ENCODE data around the gene VPS39.
"Not testable (repeated sequence)": the region's sequence is repeated elsewhere in the genome, so short reads cannot be mapped to it uniquely, and the experiment has no call there.

Gene VPS39, protein sequence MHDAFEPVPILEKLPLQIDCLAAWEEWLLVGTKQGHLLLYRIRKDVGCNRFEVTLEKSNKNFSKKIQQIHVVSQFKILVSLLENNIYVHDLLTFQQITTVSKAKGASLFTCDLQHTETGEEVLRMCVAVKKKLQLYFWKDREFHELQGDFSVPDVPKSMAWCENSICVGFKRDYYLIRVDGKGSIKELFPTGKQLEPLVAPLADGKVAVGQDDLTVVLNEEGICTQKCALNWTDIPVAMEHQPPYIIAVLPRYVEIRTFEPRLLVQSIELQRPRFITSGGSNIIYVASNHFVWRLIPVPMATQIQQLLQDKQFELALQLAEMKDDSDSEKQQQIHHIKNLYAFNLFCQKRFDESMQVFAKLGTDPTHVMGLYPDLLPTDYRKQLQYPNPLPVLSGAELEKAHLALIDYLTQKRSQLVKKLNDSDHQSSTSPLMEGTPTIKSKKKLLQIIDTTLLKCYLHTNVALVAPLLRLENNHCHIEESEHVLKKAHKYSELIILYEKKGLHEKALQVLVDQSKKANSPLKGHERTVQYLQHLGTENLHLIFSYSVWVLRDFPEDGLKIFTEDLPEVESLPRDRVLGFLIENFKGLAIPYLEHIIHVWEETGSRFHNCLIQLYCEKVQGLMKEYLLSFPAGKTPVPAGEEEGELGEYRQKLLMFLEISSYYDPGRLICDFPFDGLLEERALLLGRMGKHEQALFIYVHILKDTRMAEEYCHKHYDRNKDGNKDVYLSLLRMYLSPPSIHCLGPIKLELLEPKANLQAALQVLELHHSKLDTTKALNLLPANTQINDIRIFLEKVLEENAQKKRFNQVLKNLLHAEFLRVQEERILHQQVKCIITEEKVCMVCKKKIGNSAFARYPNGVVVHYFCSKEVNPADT

DNA sequence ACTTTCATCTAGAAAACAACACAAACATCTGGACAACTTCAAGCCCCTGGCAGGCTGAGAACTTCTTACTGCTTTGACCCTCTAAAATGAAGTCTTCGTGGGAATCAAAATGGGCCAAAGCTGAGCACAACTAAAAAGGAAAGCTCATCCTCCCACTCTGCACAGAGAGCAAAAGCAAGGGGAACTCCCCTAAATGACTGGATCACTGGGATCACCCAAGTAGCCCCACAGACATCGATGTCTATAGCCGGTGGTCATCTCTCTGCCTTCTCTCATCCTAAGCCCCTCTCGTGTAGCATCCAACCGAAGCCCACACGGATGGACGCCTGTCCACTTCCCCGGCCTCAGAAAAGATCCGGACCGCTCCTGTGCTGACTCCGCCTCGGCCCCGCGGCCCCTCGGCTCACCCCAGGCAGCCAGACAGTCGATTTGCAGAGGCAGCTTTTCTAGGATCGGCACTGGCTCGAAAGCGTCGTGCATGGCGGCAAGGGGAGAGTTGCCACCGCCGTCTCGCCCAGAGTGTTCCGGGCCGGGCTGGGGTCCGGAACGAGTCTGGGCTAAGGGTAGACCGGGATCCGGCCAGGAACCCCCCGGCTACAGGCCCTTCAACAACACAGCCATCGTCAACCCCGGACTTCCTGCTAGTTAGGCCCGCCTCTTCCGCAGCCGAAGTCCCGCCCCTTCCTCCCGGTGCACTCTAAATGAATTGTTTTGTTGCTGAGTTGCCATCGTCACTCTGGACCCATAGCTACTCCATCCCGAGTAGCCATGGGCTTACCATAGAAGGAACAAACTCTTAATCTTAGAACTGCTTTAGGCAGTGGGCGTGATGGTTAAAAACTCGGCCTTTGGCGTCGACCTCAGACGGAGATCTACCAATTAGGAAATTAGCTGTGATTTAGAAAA lies at the start of gene VPS39:
TSS of gene VPS39 (minus strand) at position 631 of the 906 bp plus-strand sequence. CDS start at position 480, 151 bp downstream.
- peak; percentile 71 to 73 for DNase-seq

DNA sequence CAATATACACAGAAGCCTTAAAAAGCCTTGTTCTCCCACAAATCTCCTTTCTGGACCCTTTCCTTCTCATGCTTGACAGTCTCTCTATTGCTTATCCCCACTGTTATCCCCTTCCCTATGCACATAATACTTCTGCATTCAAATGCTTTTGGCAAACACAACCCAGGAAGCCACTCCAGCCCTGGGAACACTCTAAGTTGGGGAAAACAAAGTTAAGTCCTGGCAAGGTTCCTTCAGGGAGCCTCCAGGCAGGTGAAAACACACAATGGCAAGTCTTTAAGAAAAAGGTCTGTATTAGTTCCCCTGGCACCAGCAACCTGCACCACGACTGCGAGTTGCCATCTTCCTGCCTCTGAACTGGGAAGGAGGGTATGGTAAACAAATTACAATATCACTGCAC lies 45.2 kb upstream of the VPS39 start:
- DNase-seq: no peak

DNA sequence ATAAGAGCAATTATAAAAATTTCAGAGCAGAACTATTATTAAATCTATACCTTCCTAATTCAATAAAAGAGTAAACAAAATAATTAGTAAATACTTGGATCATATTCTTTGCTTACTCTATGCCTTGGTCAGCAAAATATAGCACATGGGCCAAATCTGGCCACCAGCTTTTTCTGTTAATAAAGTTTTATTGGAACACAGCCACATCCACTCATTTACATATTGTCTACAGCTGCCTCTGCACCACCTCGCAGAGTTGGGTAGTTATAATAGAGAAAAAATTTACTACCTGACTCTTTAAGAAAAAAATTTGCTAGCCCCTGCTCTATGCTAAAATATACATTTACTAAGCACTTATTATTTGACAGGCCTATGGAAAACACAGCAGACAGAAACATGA lies 32.7 kb upstream of the VPS39 start:
- DNase-seq: no peak

DNA sequence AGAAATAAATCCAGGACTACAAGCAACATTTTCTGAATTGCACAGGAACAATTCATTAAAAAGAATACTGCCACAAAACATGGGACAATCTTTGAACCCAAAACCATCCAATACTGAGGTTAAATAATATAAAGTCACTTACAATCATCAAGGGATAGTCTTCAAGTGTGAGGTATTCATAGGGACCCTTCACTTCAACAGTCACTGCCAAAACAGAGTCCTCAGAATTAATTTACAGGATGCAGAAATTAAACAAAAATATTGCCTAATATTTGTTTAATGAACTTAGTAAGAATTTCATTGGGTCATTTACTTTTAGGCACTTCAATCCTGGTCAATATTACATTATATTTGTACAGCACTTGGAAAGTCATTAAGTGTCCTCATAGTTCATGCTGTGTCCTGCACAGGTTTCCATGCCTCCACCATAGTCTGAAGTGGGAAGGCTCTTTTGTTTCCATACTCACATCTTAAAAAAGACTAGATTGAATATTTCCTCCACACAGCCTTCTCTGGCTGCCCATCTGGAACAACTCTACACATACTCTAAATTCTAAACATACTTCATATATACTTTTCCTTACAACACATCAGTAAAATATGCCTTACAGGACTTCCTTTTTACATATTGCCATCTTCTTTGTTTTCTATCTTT lies 31.6 kb upstream of the VPS39 start:
- DNase-seq: no peak

DNA sequence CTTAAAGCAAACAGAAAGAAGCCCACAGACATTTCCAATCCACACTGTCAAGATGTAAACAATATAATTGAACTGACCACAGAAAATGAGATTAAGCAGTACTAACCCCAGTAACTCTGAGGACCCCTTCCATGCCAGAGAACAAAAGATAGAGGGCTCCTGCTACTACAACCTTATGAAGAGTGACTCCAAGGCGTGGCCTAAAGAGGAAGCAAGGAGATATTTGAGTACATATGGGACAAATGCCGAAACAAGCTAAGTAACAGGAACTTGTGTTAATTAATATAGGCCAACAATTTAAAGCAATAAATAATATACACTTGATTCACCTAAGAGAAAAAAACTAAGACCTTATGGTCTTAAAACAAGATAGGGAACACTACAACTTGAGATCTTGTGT lies 25.0 kb upstream of the VPS39 start:
- no peak for DNase-seq

DNA sequence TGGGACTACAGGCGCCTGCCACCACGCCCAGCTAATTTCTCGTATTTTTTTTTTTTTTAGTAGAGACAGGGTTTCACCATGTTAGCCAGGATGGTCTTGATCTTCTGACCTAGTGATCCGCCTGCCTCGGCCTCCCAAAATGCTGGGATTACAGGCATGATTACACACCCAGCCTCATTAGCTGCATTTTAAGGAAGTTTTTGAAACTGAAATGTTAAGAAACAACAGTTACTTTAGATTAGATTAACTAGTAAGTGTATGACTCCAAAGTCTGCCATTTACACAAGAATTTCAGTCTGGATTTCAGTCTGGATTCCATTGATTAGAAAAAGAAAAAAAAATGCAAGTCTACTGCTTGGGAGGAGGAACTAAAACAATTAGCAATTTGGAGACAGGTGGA lies 24.5 kb upstream of the VPS39 start:
- no peak for DNase-seq

DNA sequence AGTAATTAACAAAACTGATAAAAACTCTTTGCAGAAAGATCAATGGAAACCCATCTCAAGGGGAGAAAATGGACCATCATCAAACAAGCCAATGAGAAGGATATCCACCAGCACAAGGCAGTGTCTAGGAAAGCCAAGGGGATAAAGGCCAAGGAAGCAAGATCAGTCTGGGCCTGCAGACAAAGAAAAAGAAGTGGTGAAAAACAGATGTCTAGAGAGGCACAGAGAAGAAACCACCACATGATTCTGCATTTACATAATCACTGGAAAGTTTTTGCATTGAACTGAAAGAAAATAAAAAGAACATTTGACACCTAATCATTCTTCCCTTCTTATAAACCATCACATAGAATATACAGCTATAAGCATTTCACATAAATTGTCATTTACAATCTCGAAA lies 23.0 kb upstream of the VPS39 start:
- DNase-seq: no peak

DNA sequence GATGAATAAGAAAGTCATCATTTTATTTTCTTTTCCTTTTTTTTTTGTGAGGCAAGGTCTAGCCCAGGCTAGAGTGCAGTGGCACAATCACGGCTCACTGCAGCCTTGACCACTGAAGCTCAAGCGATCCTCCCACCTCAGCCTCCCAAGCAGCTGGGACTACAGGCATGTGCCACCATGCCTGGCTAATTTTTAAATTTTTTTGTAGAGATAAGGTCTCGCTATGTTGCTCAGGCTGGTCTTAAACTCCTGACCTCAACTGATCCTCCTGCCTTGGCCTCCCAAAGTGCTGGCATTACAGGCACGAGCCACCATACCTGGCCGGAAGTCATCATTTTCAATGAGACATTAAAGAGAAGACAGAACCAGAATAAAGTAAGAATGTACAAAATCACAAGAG lies 20.9 kb upstream of the VPS39 start:
- DNase-seq: not testable (repeated sequence)

DNA sequence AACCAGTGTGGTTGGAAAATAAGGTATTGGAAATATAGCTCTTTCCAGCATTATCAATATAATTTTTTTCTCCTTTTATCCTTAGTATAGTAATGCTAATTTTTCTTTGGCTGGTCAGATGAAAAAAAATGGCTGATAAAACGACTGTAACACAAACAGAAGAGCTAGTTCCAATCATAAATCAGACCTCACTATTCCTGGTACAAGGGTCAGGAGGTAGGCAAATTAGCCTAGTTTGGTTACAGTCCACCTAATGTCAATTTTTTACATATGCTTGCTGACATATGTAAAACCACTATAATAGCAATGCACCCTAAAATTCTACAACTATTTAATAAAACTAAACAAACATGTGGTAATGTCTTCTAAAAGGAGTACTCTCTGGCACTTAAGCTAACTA lies 19.9 kb upstream of the VPS39 start:
- no peak for DNase-seq

DNA sequence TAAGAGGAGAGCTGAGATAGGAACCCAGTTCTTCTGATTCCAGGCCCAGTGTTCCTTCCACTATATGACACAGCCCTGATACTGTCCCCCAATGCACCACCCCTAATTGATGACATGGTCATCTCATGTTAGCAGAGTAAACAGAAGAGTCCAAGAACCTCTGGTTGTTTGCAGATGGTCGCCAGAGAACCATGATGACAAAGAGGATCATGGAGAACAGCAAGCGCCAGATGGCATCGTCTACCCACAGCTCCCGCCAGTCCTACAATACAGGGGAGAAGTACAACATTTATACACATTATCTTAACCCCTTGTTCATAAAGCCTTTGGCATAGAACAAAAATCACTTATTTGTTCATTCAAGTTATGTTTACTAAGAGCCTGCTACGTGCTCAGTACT lies 18.5 kb upstream of the VPS39 start:
- DNase-seq: no peak

DNA sequence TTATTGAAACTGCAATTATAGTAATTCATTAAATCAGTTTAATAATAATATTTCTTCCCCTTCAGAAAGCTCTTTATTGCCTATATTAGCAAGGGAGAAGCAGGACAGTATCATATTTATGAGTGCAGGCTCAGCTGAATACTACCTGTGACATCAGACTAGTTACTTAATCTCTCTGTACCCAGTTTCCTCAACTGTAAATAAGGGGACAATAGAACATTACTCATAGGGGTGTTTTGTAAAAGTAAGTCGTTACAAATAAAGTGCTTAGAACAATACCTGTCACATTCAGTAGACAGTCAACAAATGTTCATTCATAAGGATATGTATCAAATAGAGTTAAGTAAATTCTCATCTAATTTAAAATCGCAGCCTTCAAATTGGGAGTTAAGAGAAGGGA lies 12.1 kb upstream of the VPS39 start:
- no peak for DNase-seq

DNA sequence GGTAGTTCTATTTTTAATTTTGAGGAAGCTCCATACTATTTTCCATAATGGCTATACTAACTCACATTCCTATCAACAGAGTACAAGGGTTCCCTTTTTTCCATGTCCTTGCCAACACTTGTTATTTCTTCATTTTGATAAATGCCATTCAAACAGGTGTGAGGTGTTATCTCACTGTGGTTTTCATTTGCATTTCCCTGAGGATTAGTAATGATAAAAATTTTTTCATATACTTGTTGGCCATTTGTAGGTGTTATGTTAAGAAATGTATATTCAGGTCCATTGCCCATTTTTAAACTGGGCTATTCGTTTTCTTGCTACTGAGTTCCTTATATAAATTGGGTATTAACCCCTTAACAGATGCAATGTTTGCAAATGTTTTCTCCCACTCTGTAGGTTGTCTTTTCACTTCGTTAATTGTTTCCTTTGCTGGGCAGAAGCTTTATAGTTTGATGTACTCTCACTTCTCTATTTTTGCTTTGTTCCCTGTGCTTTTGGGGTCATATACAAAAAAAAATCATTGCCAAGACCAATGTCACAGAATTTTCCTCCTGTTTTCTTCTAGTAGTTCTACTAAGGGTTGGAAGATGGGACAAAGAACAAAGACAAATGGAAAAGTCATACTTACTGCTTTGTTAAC lies 11.0 kb upstream of the VPS39 start:
- DNase-seq: no peak

DNA sequence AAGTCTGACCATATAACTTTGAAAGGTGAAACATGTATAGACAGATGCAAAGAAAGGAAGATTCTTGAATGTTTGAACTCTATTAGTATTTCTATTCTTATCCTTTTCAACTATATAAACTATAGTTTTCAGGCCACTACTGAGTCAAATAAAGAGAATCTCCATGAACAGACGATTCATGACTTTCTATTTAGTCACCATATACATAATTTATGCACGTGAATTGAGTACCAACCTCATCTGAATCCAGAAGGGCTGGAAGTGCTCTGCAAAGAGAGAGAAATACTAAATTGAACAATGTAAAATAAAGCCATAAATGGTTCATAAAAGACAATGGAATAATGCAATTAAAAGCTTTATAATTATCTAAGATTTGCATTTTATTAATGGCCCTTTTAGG lies 9.5 kb upstream of the VPS39 start:
- no peak for DNase-seq

DNA sequence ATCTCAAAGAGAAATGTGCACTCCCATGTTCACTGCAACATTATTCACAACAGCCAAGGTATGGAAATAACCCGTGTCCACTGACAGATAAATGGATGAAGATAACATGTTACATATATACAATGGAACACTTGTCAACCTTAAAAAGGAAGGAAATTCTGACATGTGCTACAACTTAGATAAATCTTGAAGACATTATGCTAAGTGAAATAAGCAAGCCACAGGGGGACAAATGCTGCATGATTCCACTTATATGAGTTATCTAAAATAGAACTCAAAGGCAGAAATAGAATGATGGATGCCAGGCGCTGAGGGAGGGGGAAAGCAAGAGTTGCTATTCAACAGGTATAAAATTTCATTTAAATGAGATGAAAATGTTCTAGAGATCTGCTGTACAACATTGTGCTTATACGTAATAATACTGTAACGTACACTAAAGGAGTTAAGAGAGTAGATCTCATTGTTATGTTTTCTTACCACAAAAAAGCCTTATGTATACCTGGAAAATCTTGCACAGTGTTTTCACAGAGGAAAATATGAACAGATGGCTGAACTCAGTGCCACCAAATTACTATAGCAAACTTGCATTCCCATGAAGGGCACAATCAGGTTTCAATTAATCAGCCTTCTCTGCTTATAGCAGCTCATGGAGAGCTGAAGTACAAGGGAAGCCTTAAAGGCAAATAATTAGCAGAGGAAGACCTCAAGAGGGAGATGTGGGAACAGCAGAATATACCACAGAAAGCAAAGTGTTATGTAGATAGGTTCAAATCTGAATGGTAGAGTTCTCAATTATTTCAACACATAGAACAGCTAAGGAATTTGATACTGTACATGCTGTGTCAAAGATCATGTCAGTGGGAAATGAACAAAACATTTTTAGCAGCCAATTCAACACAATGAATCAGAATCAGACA lies 8.1 kb upstream of the VPS39 start:
- no peak for DNase-seq

DNA sequence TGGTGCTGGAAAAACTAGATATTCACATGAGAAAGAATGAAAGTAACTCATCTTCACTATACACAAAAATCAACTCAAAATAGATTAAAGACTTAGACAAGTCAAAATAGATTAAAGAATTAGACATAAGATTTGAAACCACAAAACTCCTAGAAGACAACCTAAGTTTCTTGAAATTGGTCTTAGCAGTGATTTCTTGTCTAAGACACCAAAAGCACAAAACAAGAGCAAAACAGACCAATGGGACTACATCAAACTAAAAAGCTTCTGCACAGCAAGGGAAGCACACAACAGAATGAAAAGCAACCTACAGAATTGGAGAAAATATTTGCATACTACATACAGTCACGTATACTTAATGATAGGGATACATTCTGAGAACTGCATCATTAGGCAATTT lies 6.5 kb upstream of the VPS39 start:
- no peak for DNase-seq

DNA sequence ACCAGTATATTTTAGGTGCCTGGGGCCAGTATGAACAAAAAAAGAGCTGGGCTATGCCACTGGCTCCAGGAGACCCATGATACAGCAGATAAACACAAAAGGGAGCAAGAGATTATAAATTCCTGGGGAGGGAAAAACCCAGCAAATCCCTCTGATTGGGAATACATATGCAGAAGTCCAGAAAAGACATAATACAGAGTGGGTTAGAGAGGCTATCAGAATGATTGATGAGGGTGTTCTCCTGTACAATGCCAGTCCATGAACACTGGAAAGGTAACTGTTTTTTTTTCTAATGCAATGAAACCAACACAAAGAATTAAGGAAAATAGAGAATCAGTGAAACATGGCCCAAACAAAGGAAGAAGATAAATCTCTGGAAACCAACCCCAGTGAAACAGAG lies 5.4 kb upstream of the VPS39 start:
- DNase-seq: no peak

DNA sequence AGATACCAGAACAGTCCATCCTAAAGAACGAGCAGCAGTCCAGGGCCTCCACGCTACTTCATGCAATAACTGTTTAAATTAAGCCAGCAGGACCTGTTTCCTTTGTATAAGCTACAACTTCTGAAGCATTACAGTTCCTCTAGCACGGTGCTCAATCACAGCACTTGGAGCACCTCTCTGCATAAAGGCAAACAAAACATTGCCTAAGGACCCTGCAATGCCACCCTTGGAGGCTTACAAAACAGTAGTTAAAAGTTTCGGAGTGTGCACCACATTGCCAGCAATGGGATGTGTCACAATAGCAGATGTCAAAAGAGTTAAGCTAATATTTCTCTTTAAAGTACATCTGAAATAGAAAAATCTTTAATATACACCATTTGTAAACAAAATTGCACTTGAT lies 2.6 kb upstream of the VPS39 start:
- DNase-seq: no peak

DNA sequence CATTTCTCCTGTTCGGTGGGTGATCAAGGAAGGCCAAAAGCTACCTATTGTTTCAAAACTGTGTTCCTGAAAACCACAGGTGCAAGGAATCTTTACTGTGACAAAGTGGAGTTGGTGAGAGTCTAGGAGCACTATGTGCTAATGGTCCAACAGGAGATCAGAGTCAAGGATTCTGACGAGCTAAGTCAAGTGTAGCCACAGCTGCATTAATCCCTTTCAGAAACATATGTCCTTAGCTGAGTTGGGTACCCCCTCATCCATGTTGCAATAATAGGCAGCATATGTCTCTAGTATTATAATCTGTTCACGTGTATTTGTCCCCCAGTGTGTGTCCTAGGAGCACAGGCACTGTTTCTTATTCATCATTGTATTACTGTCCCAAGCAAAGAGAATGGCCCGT lies 1.7 kb downstream of the VPS39 start:
- DNase-seq: no peak

DNA sequence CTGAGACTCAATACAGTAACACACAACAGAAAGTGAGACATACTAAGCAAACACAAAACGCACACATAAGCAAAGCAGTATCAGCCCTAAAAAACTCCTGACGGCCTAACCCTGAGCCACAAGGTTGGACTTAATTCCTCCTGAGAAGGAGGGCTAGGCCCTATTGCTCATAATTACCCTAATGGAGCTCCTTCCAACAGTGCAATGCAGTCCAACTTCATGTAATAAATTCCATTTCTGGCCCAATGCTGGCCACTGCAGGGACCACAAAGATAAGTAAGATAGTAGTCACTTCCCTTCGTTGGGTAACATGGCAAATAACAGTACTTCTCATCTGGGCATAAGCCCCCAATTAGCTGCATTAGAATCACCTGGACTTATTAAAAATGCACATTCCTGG lies 4.2 kb downstream of the VPS39 start:
- DNase-seq: no peak

DNA sequence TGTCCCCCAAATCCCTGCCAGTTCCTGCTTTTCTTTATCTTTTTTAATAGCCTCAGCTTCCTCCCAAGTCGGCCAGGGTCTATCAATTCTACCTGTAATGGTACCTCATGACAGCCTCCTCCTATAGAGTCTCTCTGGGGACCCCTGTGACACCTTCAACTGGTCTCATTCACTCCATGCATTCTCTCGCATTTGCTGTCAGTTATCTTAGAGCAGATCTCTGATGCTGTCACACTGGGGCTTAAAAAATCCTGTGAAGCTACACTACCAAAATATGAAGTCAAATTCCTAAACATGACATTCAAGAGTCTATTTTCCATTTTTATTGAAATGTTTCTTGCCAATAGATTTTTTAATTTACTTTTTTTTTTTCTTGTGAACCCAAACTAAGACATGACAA lies 5.5 kb downstream of the VPS39 start:
- no peak for DNase-seq

DNA sequence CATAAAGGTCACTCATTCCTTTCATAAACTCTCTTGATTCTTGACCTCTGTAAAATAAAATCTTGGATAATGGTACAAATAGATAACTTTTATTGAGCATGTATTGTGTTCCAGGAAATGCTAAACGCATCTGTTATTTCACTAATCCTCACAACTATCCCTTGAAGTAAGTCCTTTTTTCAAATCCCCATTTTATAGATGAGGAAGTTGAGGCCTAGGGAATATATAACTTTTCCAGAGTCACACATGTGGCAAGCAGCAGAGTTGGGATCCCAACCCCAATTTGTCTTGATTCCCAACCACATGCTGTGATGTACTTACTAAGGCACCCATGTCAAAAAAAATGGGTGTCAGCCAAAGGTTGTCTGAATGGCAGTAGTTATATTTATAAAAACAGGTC lies 6.3 kb downstream of the VPS39 start:
- DNase-seq: no peak
